ENCODE measurements around the gene IL17RC.
A peak's percentile ranks its signal among the peaks of the same experiment; 100 is the strongest.
"Not testable (repeated sequence)": the region's sequence is repeated elsewhere in the genome, so short reads cannot be mapped to it uniquely, and the experiment has no call there.

The IL17RC gene

GRCh38 chr3:9884555-9885165 is 32.2 kb upstream of the IL17RC start:
- TF ChIP-seq ZNF274 (IDR thresholded peaks at IDR 0.05; ENCODE audit: low read depth, low read length): no peak

GRCh38 chr3:9886328-9886727 is 30.6 kb upstream of the IL17RC start:
- no peak overlapping the region for H3K4me3 ChIP-seq (ENCODE audit: low read length)
- TF ChIP-seq ZNF274 (IDR thresholded peaks at IDR 0.05; ENCODE audit: low read depth, low read length): no peak

More at GRCh38 chr3:9884555-9885165, 32.2 kb upstream of the IL17RC start:
- no peak overlapping the region for H3K4me3 ChIP-seq (ENCODE audit: low read length)

- H3K4me3 ChIP-seq (ENCODE audit: low read length): no peak overlapping the region
- TF ChIP-seq ZNF274 (IDR thresholded peaks at IDR 0.05; ENCODE audit: low read depth, low read length): no peak
Measured at GRCh38 chr3:9887480-9887879, 29.4 kb upstream of the IL17RC start.

GRCh38 chr3:9888540-9888939 is 28.4 kb upstream of the IL17RC start:
- H3K4me3 ChIP-seq (ENCODE audit: low read length): no peak overlapping the region
- TF ChIP-seq ZNF274 (IDR thresholded peaks at IDR 0.05; ENCODE audit: low read depth, low read length): no peak

- H3K4me3 ChIP-seq (ENCODE audit: low read length): no peak overlapping the region
- TF ChIP-seq ZNF274 (IDR thresholded peaks at IDR 0.05; ENCODE audit: low read depth, low read length): no peak
Measured at GRCh38 chr3:9889405-9889804, 27.5 kb upstream of the IL17RC start.

GRCh38 chr3:9890249-9891071 is 26.4 kb upstream of the IL17RC start, which contains the start of gene JAGN1:
Gene JAGN1, plus strand, starts transcription at chr3:9890610. Its CDS starts 113 bp downstream, at chr3:9890723.
- H3K4me3 ChIP-seq (ENCODE audit: low read length): peak within 1 kb of the TSS; percentile 85
- no peak for TF ChIP-seq ZNF274 (IDR thresholded peaks at IDR 0.05; ENCODE audit: low read depth, low read length)

- H3K4me3 ChIP-seq (ENCODE audit: low read length): peak overlapping the region; percentile 85
- TF ChIP-seq ZNF274 (IDR thresholded peaks at IDR 0.05; ENCODE audit: low read depth, low read length): no peak
Measured at GRCh38 chr3:9891072-9891622, 25.8 kb upstream of the IL17RC start.

- no peak overlapping the region for H3K4me3 ChIP-seq (ENCODE audit: low read length)
- TF ChIP-seq ZNF274 (IDR thresholded peaks at IDR 0.05; ENCODE audit: low read depth, low read length): no peak
Measured at GRCh38 chr3:9893739-9894138, 23.2 kb upstream of the IL17RC start.

- H3K4me3 ChIP-seq (ENCODE audit: low read length): not testable (repeated sequence)
Measured at GRCh38 chr3:9895715-9896114, 21.2 kb upstream of the IL17RC start.

- not testable (repeated sequence) for H3K4me3 ChIP-seq (ENCODE audit: low read length)
Measured at GRCh38 chr3:9896755-9897407, 20.0 kb upstream of the IL17RC start.

- no peak overlapping the region; the same call in 1 of the 2 replicates for H3K4me3 ChIP-seq (ENCODE audit: low read length)
- no peak for TF ChIP-seq ZNF274 (IDR thresholded peaks at IDR 0.05; ENCODE audit: low read depth, low read length)
Measured at GRCh38 chr3:9897408-9898372, 19.2 kb upstream of the IL17RC start.

GRCh38 chr3:9898467-9899241 is 18.2 kb upstream of the IL17RC start:
- no peak for TF ChIP-seq ZNF274 (IDR thresholded peaks at IDR 0.05; ENCODE audit: low read depth, low read length)
- H3K4me3 ChIP-seq (ENCODE audit: low read length): no peak overlapping the region

GRCh38 chr3:9899289-9899791 is 17.6 kb upstream of the IL17RC start:
- H3K4me3 ChIP-seq (ENCODE audit: low read length): no peak overlapping the region
- TF ChIP-seq ZNF274 (IDR thresholded peaks at IDR 0.05; ENCODE audit: low read depth, low read length): no peak

- H3K4me3 ChIP-seq (ENCODE audit: low read length): not testable (repeated sequence)
Measured at GRCh38 chr3:9900965-9901415, 15.9 kb upstream of the IL17RC start.
